NT2/D1 (cell line): ENCODE measurements around the gene WDR20.

Experiments used
- DNase-seq: peaks from one replicate; pipeline ENCODE4 v3.0.0-alpha.2; 2011; ENCODE audit warnings: low read depth, low spot score
- H3K27me3 ChIP-seq: 2 replicates; pipeline ENCODE4 v1.6.0; 2011; ENCODE audit warnings: mild to moderate bottlenecking; ENCODE audit not compliant: insufficient read length, insufficient read depth
- H3K36me3 ChIP-seq: 2 replicates; pipeline ENCODE4 v1.6.1; 2011; ENCODE audit warnings: mild to moderate bottlenecking, low read length, mixed read lengths; ENCODE audit not compliant: insufficient read depth, insufficient read length
- H3K4me1 ChIP-seq: 2 replicates; pipeline ENCODE4 v1.5.1; 2011; ENCODE audit not compliant: insufficient read depth, insufficient read length
- H3K4me3 ChIP-seq: 2 replicates; pipeline ENCODE4 v1.5.1; 2011; ENCODE audit warnings: low read depth; ENCODE audit not compliant: insufficient read length
- H3K9ac ChIP-seq: 2 replicates; pipeline ENCODE4 v1.6.0; 2011; ENCODE audit warnings: low read depth; ENCODE audit not compliant: insufficient read length
- H3K9me3 ChIP-seq: 2 replicates; pipeline ENCODE4 v1.5.1; 2011; ENCODE audit warnings: mild to moderate bottlenecking, low read length; ENCODE audit not compliant: insufficient read depth
- SUZ12 ChIP-seq: IDR thresholded peaks from 2 replicates; pipeline ENCODE4 v1.6.1; 2011; ENCODE audit not compliant: insufficient read length, insufficient read depth; ENCODE audit errors: extremely low read depth
- YY1 ChIP-seq: IDR thresholded peaks from 2 replicates; pipeline ENCODE4 v1.6.1; 2011; ENCODE audit not compliant: insufficient read length, insufficient read depth
- ZNF274 ChIP-seq: IDR thresholded peaks from 2 replicates; pipeline ENCODE4 v1.6.1; 2011; ENCODE audit warnings: mild to moderate bottlenecking, low read depth, low read length

The WDR20 gene

DNA sequence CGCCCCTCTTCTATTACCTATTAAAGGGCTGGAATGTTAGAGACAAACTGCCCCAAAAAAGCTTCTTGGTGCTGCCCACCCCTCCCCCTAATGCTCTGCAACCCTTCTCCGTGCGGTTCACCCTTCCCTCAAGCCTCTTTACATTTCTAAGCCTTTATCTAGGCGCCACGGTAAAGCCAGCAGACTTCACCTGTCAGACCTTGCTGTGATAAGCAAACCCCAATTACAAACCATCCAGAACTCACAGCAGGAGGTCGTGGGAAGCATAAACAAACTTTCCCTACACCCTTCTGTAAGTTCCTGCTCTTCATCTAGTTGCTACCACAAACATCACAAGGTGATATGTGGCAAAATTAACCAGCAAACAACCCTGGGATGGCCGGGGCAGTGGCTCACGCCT, 108.4 kb downstream of the WDR20 start:
- peaks cover 11% of the 10 kb centered on the region for H3K4me1 ChIP-seq
- DNase-seq = peak; percentile 54
- no peaks in the 10 kb centered on the region for H3K27me3 ChIP-seq
- TF ChIP-seq YY1 (no peak), ZNF274 (no peak), SUZ12 (no peak)
- H3K4me3 ChIP-seq = no peak overlapping the region
- H3K9me3 ChIP-seq = peaks cover 10% of the 10 kb centered on the region; the same call in 1 of the 2 replicates
- H3K36me3 ChIP-seq = no peaks in the 10 kb centered on the region
- H3K9ac ChIP-seq = no peak overlapping the region

DNA sequence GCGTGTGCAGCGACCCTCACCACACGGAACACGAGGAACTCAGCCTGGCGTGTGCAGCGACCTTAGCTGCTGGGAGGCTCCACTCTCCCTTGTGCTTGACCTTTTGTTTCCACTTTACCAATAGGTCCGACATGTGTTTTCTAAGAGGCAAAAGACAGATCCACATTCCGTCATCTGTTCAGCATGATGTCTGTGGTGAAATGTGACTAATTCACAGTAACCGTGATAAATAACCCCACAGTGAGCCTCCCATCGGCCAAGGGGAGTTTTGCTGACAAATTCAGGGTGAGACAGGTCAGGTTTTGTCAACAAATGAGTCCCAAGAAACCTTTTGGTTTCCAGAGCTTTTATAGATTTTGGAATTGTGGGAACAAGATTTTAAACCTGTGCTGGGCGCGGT, 109.3 kb downstream of the WDR20 start:
- TF ChIP-seq ZNF274 (no peak), SUZ12 (no peak), YY1 (no peak)
- Histone ChIP-seq H3K36me3 (no peaks in the 10 kb centered on the region), H3K9me3 (peaks cover under 1% of the 10 kb centered on the region; the same call in 1 of the 2 replicates), H3K4me3 (no peak overlapping the region), H3K9ac (peak overlapping the region; percentile 3), H3K27me3 (no peaks in the 10 kb centered on the region), H3K4me1 (peaks cover 11% of the 10 kb centered on the region)
- DNase-seq = no peak

DNA sequence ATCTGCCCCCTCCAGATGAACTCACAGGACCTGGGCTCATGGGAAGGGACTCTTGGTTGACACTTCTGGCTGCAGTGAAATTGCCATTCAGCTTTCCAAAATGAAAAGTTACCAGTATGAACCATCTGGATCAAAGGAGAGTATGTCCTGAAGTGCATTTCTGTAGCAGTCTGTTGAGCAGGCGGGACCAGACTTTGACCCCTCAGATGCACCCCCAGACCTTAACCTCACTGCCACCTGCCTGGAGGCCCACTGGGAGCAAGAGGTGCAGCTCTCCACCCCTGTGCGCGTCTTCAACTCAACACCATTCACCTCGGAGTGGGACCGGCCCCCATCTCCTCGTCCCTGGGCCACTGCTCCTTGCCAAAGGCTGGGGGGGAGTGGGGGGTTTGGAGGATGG, 110.3 kb downstream of the WDR20 start:
- no peak overlapping the region for H3K4me3 ChIP-seq
- no peaks in the 10 kb centered on the region for H3K27me3 ChIP-seq
- peaks cover 11% of the 10 kb centered on the region for H3K4me1 ChIP-seq
- H3K9ac ChIP-seq = no peak overlapping the region
- TF ChIP-seq ZNF274 (no peak), YY1 (no peak), SUZ12 (no peak)
- no peak for DNase-seq
- no peaks in the 10 kb centered on the region for H3K9me3 ChIP-seq
- no peaks in the 10 kb centered on the region for H3K36me3 ChIP-seq

DNA sequence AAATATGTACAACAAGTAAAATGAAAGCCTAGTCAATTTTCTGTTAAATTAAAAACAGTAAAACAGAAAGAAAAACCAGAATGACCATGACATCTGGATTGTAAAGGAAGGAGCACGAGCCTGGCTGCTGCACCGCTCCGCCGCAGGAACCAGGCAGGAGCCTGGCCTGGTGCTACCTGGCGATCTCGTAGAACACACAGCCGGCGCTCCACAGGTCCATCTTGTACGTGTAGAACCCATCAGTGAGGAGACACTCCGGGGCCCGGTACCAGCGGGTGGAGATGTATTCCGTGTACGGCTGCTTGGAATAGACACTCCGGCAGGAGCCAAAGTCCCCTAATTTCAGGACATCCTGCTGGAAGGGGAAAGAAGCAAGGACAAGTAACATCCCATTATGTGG, 110.9 kb downstream of the WDR20 start:
- Histone ChIP-seq H3K4me1 (peaks cover 11% of the 10 kb centered on the region), H3K9ac (no peak overlapping the region), H3K4me3 (no peak overlapping the region), H3K9me3 (no peaks in the 10 kb centered on the region), H3K27me3 (no peaks in the 10 kb centered on the region), H3K36me3 (no peaks in the 10 kb centered on the region)
- DNase-seq = no peak
- TF ChIP-seq SUZ12 = no peak
- TF ChIP-seq ZNF274 = no peak
- TF ChIP-seq YY1 = no peak

DNA sequence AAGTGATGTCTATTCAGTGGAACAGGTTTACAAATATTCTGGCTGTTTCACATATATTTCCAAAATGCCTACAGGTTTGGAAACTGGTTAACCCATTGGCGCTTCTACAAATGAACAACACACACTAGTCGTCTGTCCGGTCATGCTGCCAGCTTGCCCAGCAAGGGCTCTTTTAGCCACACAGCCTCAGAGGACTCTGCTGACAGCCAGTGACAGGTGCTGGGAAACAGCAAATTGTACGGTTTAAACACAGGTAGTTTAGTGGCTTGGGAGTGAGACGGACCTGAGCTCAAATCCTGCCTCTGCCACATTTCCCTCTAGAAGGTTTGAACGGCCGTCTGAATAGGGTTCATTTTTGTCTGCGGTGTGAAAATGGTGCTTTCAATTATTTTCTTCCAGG, 111.5 kb downstream of the WDR20 start:
- peaks cover 11% of the 10 kb centered on the region for H3K4me1 ChIP-seq
- no peak overlapping the region for H3K9ac ChIP-seq
- no peak for TF ChIP-seq YY1
- TF ChIP-seq SUZ12 = no peak
- no peak for TF ChIP-seq ZNF274
- H3K9me3 ChIP-seq = no peaks in the 10 kb centered on the region
- H3K27me3 ChIP-seq = no peaks in the 10 kb centered on the region
- no peaks in the 10 kb centered on the region for H3K36me3 ChIP-seq
- no peak for DNase-seq
- H3K4me3 ChIP-seq = no peak overlapping the region

DNA sequence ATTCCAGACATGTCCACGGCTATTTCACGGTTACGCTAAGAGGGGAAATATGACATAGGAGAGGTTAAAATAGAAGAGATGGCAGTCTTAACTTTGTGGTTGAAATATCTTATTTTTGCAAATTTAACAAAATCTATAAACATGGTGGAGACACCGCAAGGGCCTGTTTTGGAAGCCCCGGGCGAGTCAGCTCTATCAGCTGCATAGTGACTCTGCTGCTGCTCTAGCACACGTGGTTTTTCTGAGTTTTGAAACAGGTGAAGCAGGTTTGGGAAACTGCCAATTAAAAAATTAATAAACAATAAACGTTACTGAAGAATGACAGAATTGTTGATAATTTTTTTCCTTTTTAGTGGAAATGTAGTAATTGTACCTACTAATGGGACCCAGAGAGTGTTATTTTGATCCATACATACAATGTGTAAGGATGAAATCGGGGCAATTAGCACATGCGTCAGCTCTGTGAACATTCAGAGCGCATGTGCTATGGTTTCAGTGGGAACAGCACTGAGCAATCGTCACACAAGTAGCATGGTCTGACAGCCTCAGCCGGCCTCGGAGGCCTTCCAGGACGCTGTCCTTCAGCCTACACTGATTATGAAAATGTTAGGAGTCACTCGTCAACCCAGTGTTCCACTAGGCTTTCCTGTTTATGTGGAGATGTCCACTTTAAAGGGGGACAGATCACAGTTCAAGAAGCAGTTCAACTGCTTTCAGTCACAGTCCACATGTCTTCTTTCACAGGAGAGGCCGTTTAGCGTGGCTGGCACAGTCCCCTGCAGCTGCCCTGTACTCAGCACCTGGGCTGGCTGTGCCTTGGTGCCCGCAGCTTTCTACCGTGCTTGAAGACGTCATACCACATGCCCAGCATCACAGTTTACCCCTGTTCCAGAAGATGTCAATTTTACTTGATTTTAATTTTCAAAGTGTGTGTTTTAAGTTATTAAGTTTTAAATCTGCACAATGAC, 113.4 kb downstream of the WDR20 start:
- TF ChIP-seq SUZ12 = no peak
- no peak for TF ChIP-seq YY1
- TF ChIP-seq ZNF274 = no peak
- no peak overlapping the region for H3K4me3 ChIP-seq
- no peaks in the 10 kb centered on the region for H3K9me3 ChIP-seq
- DNase-seq = no peak
- no peak overlapping the region for H3K9ac ChIP-seq
- no peaks in the 10 kb centered on the region for H3K27me3 ChIP-seq
- H3K4me1 ChIP-seq = peaks cover 4% of the 10 kb centered on the region
- no peaks in the 10 kb centered on the region for H3K36me3 ChIP-seq

DNA sequence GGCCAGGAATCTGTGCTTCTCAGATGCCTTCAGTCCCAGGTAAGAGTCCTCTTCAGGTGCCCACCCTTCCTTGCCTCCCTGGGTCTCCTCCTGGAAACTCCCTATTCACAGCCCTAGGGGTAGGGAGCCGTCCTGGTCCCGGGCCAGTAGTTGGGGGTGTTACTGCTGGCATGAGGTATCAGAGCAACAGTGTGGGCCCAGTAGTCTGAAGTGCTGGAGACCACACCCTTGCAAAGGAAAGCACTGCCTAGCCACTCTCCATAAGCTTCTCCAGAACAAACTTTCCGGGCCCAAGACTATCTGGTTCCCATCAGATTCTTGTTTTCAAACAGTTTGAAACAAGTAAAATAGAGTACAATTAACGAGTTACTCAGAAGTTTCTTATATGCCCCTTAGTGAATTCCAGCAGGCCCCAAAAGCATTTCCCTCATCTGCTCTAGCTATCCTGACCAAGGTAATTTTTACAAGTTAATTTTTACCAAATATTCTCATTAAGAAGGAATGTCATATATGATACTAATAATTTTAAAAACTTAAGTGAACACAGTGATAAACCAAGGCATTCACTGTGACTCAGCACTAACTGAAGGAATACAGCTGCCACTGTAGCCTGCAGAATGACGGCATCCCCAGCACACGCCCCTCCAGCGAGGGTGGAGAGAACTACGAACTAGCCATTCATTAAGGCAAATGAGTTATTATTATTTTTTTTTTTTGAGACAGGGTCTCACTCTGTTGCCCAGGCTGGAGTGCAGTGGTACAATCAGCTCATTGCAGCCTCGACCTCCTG, 115.9 kb downstream of the WDR20 start:
- no peak for DNase-seq
- H3K36me3 ChIP-seq = no peaks in the 10 kb centered on the region
- H3K4me3 ChIP-seq = no peak overlapping the region
- H3K4me1 ChIP-seq = no peaks in the 10 kb centered on the region
- TF ChIP-seq SUZ12 = no peak
- TF ChIP-seq YY1 = no peak
- no peak for TF ChIP-seq ZNF274
- no peak overlapping the region for H3K9ac ChIP-seq
- no peaks in the 10 kb centered on the region for H3K9me3 ChIP-seq
- no peaks in the 10 kb centered on the region for H3K27me3 ChIP-seq
